ENCODE data around the gene CRIP3.

DNA sequence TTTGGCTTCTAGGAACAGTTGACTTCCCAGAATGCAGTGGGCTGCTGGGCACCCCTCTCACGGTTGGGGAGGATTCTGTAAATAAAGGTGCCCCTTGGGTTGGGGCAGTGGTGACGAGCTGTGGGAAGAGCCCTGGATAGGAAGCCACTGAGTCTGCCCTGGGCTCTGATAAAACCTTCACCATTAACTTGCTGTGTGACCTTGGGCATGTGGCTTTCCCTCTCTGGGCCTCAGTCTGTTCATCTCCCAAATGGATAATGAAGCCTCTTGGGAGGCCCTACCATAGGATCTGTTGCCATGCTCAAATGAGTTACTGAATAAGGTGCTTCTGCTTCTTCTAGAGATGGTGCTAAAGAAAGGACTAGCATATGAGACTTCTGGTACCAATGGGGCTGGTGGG, 3.7 kb downstream of the CRIP3 start:
- TF ChIP-seq POLR2A (IDR thresholded peaks at IDR 0.05; ENCODE audit: low read depth, low read length) = no peak
- TF ChIP-seq POLR2AphosphoS5 (IDR thresholded peaks at IDR 0.05; ENCODE audit: low read depth, low read length) = no peak
- no peak for TF ChIP-seq TAF1 (IDR thresholded peaks at IDR 0.05; ENCODE audit: low read depth, low read length)
- TF ChIP-seq PAX5 (IDR thresholded peaks at IDR 0.05; ENCODE audit: insufficient read depth, low read length, severe bottlenecking) = no peak
- no peak for TF ChIP-seq SPI1 (IDR thresholded peaks at IDR 0.05; ENCODE audit: low read depth, low read length)
